HepG2 (cell line): ENCODE data around the gene INKA2. TPM values are rescaled to one million over a fixed set of nuclear protein-coding genes. Genes with fewer than 3 reads are reported as not detected.
A peak's percentile ranks its signal among the peaks of the same experiment; 100 is the strongest.

Experiments used
- ATAC-seq: fragments of 200-7000 bp; cut with Tn5 transposase; 3 replicates; pipeline ENCODE4 v1.9.1; 2020; ENCODE audit warnings: mild to moderate bottlenecking, moderate library complexity
- BruUV-seq: library from RNA; stranded (reverse); fragments of 400-500 nt; replicated peaks from 2 replicates; lab custom pipeline; 2021; lab: Mats Ljungman, UMichigan
- CTCF ChIA-PET: fragments of 300-600 bp; formaldehyde crosslinking; extraction: SDS; loops from one replicate; lab custom pipeline; 2021; ENCODE audit warnings: low total read pairs, inconsistent platforms, low intra/inter-chr PET ratio; lab: Yijun Ruan, JAX
- POLR2A ChIA-PET: fragments of 350-600 bp; sonication (Branson Sonifier 250); formaldehyde crosslinking; loops from one replicate; lab custom pipeline; 2020; ENCODE audit warnings: antibody characterized with exemption, inconsistent platforms; lab: Yijun Ruan, JAX
- DNase-seq: peaks from one replicate; pipeline ENCODE4 v3.0.0-alpha.2; 2015; ENCODE audit warnings: low spot score
- FAIRE-seq: peaks from 3 replicates; lab custom pipeline; 2011; peaks lifted over from hg19 to GRCh38; lab: Jason Lieb, UNC
- H2AFZ ChIP-seq: one replicate; pipeline ENCODE4 v1.6.1; 2011; ENCODE audit warnings: low read length, inconsistent platforms
- H3K27ac ChIP-seq: fragments of 300-600 bp; 3 replicates; pipeline ENCODE4 v1.8.0; 2011; ENCODE audit warnings: mixed run types, mild to moderate bottlenecking, mixed read lengths, low read length, inconsistent platforms; ENCODE audit not compliant: insufficient read depth; ENCODE audit errors: extremely low read length
- H3K27me3 ChIP-seq, 2 experiments: fragments of 200-600 bp in 1 of 2; 2 replicates in 1 of 2; 3 replicates in 1 of 2; pipeline versions ENCODE4 v1.6.0 to v1.8.0; 2011; ENCODE audit warnings: low read length in 2 of 2, mild to moderate bottlenecking in 2 of 2, moderate library complexity in 2 of 2, inconsistent platforms in 1 of 2; ENCODE audit not compliant: insufficient read depth in 2 of 2, control insufficient read depth in 1 of 2
- H3K36me3 ChIP-seq, 2 experiments: fragments of 200-600 bp in 1 of 2; replicated peaks in 1 of 2; 2 replicates in 1 of 2; 3 replicates in 1 of 2; pipeline versions ENCODE4 v1.5.1 to v1.8.0; 2011; ENCODE audit warnings: low read length in 2 of 2, inconsistent platforms in 1 of 2; ENCODE audit not compliant: insufficient read depth in 2 of 2, control insufficient read depth in 1 of 2
- H3K4me1 ChIP-seq: 2 replicates; pipeline ENCODE4 v1.5.1; 2012; ENCODE audit warnings: low read length, inconsistent platforms; ENCODE audit not compliant: insufficient read depth
- H3K4me2 ChIP-seq: 2 replicates; pipeline ENCODE4 v1.6.0; 2011; ENCODE audit warnings: low read depth, low read length, inconsistent platforms
- H3K4me3 ChIP-seq, 3 experiments: fragments of 200-600 bp in 1 of 3; sonication (generic), shearing (Covaris generic) in 1 of 3; replicated peaks in 1 of 3; 2 replicates each; pipeline ENCODE4 v1.5.1; 2011 to 2016; ENCODE audit warnings: low read length in 3 of 3, inconsistent platforms in 2 of 3, low read depth in 2 of 3, mild to moderate bottlenecking in 2 of 3, control low read depth in 1 of 3, mixed read lengths in 1 of 3; ENCODE audit not compliant: insufficient read depth in 1 of 3
- H3K79me2 ChIP-seq: one replicate; pipeline ENCODE4 v1.6.1; 2011; ENCODE audit warnings: low read length, inconsistent platforms; ENCODE audit not compliant: insufficient read depth
- H3K9ac ChIP-seq: 2 replicates; pipeline ENCODE4 v1.6.0; 2011; ENCODE audit warnings: mild to moderate bottlenecking, low read depth, low read length, inconsistent platforms; ENCODE audit not compliant: insufficient read depth
- H3K9me3 ChIP-seq: 2 replicates; pipeline ENCODE4 v1.5.1; 2012; ENCODE audit warnings: mild to moderate bottlenecking, low read length
- H4K20me1 ChIP-seq: 2 replicates; pipeline ENCODE4 v1.6.0; 2011; ENCODE audit warnings: inconsistent platforms, mild to moderate bottlenecking, low read length, moderate library complexity; ENCODE audit not compliant: insufficient read depth
- MYC ChIP-seq: sonication (generic); formaldehyde crosslinking; IDR thresholded peaks from 2 replicates; pipeline ENCODE4 v1.9.0; 2021; ENCODE audit warnings: missing genetic modification reagents, borderline replicate concordance
- PHF5A ChIP-seq: IDR thresholded peaks from one replicate; pipeline ENCODE4 v1.6.1; 2018; ENCODE audit warnings: low read depth, missing genetic modification reagents; ENCODE audit not compliant: unreplicated experiment
- ZNF768 ChIP-seq: sonication (generic); formaldehyde crosslinking; IDR thresholded peaks from 2 replicates; pipeline ENCODE4 v1.4.0; 2020; ENCODE audit warnings: missing genetic modification reagents
- WGBS: methylation state at CpG from one replicate; pipeline ENCODE4 v1.1.6; 2017; ENCODE audit warnings: low lambda C conversion rate; 5-methylcytosine and 5-hydroxymethylcytosine counted together
- in situ Hi-C: cut with HindIII; loops from 2 replicates; pipeline ENCODE4 v1.10.0; 2017; ENCODE audit warnings: low pct_unique_long_range_greater_than_20kb; ENCODE audit not compliant: extremely low pct_ligation_motif_present
- intact Hi-C: fragments of 100-400 bp; cut with micrococcal nuclease; formaldehyde crosslinking; loops from one replicate; pipeline ENCODE4 v1.10.0; 2022; ENCODE audit not compliant: unreplicated experiment
- polyA plus RNA-seq, 8 experiments: library from polyadenylated mRNA; depleted of rRNA in 3 of 8; stranded (reverse) in 7 of 8; unstranded in 1 of 8; fragments of >200 nt; fragmentation: Illumina TruSeq in 4 of 8; extraction: Trizol in 4 of 8; gene quantifications; 2 replicates each; pipeline versions ENCODE4 v1.2.1 to v1.2.3, GENCODE V29; 2011 to 2016; ENCODE audit warnings: low read depth in 4 of 8, missing spikeins in 1 of 8, mixed read lengths in 1 of 8; ENCODE audit not compliant: insufficient read depth in 1 of 8
- total RNA-seq, 5 experiments: library from RNA; depleted of rRNA; stranded (reverse); fragments of >200 nt; fragmentation: Illumina TruSeq; extraction: Trizol; gene quantifications; 2 replicates each; pipeline ENCODE4 v1.2.3, GENCODE V29; 2016; ENCODE audit warnings: low read depth in 1 of 5
- TF ChIP-seq, protein P1 (sequence below): sonication (generic); formaldehyde crosslinking; IDR thresholded peaks from 2 replicates; pipeline ENCODE4 v1.5.1; 2020; ENCODE audit warnings: mild to moderate bottlenecking, missing genetic modification reagents, moderate library complexity
- TF ChIP-seq, protein P2 (sequence below): sonication (generic); formaldehyde crosslinking; IDR thresholded peaks from 2 replicates; pipeline ENCODE4 v1.4.0; 2020; ENCODE audit warnings: missing genetic modification reagents
- TF ChIP-seq, protein P3 (sequence below): sonication (generic); formaldehyde crosslinking; IDR thresholded peaks from 2 replicates; pipeline ENCODE4 v1.8.0; 2022; ENCODE audit warnings: low read depth, missing genetic modification reagents

The INKA2 gene
- total and polyA plus RNA-seq, 2 of the 13 experiments (the other 11 are each of a cell fraction or from before 2014, with no cell fraction given): 2.6 to 4.6 TPM

DNA sequence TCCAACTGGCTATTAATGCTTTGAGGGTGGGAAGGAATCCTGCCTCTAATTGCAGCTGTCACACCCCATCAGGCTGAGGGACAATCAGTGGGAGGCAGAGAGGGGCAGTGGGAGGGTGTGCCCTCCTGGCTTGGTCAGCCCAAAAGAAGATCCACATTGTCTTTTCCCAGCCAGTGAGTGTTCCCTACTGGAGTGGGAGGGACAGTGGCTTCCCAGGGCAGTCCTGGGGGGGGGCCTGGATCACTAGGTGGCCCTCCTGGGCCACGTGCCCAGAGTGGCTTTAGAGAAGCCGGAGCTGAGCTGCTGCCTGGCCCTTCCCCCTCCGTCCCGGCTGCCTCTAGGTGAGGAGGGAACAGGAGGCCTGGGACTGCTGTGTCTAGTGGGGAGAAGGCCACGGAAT is 14.0 kb downstream of the INKA2 start (continued):
- TF ChIP-seq, protein P1, sequence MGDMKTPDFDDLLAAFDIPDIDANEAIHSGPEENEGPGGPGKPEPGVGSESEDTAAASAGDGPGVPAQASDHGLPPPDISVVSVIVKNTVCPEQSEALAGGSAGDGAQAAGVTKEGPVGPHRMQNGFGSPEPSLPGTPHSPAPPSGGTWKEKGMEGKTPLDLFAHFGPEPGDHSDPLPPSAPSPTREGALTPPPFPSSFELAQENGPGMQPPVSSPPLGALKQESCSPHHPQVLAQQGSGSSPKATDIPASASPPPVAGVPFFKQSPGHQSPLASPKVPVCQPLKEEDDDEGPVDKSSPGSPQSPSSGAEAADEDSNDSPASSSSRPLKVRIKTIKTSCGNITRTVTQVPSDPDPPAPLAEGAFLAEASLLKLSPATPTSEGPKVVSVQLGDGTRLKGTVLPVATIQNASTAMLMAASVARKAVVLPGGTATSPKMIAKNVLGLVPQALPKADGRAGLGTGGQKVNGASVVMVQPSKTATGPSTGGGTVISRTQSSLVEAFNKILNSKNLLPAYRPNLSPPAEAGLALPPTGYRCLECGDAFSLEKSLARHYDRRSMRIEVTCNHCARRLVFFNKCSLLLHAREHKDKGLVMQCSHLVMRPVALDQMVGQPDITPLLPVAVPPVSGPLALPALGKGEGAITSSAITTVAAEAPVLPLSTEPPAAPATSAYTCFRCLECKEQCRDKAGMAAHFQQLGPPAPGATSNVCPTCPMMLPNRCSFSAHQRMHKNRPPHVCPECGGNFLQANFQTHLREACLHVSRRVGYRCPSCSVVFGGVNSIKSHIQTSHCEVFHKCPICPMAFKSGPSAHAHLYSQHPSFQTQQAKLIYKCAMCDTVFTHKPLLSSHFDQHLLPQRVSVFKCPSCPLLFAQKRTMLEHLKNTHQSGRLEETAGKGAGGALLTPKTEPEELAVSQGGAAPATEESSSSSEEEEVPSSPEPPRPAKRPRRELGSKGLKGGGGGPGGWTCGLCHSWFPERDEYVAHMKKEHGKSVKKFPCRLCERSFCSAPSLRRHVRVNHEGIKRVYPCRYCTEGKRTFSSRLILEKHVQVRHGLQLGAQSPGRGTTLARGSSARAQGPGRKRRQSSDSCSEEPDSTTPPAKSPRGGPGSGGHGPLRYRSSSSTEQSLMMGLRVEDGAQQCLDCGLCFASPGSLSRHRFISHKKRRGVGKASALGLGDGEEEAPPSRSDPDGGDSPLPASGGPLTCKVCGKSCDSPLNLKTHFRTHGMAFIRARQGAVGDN (CRISPR knock-in tag): peak; percentile 72
- TF ChIP-seq, protein P2, sequence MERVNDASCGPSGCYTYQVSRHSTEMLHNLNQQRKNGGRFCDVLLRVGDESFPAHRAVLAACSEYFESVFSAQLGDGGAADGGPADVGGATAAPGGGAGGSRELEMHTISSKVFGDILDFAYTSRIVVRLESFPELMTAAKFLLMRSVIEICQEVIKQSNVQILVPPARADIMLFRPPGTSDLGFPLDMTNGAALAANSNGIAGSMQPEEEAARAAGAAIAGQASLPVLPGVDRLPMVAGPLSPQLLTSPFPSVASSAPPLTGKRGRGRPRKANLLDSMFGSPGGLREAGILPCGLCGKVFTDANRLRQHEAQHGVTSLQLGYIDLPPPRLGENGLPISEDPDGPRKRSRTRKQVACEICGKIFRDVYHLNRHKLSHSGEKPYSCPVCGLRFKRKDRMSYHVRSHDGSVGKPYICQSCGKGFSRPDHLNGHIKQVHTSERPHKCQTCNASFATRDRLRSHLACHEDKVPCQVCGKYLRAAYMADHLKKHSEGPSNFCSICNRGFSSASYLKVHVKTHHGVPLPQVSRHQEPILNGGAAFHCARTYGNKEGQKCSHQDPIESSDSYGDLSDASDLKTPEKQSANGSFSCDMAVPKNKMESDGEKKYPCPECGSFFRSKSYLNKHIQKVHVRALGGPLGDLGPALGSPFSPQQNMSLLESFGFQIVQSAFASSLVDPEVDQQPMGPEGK (CRISPR knock-in tag): peak; percentile 88
- TF ChIP-seq MYC (CRISPR knock-in tag): peak; percentile 42; the same call in 1 of the 2 replicates
- TF ChIP-seq PHF5A (CRISPR knock-in tag): no peak
- TF ChIP-seq, all 625 proteins: peak for 12

DNA sequence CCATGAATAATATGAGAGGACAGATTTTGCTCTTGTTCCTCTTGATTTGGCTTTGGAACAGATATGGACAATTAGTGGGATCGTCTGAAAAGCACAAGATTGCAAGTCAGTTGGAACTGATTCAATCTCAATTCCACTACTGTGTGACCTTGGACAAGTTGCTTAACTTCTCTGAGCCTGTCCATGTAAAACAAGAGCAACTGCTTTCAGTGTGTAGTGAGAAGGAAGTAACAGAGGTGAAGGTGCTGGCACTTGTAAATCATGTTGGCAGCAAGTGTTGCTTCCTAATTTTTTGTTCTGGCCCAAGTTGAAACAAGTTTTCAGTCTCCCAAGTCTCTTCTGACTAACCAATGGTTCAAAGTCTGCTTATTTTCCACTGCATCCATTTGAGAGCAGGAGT is 15.3 kb downstream of the INKA2 start:
- CTCF ChIA-PET: no interaction called here
- H3K27me3 ChIP-seq: no peaks in the 10 kb centered on the region
- no peak overlapping the region for H2AFZ ChIP-seq
- H3K4me1 ChIP-seq: peaks cover 60% of the 10 kb centered on the region
- H3K79me2 ChIP-seq: no peaks in the 10 kb centered on the region
- no peaks in the 10 kb centered on the region for H4K20me1 ChIP-seq
- DNase-seq: no peak
- TSS peak; percentile 47 for BruUV-seq
- H3K9me3 ChIP-seq: no peaks in the 10 kb centered on the region
- H3K9ac ChIP-seq: no peak overlapping the region
- no peak overlapping the region for H3K27ac ChIP-seq
- no peak for FAIRE-seq
- 29% methylated on average over 1 of the region's 1 CpG for WGBS
- ATAC-seq: no peak
- H3K36me3 ChIP-seq: 0 out of 5 replicates have a peak, but pooled peaks cover 0 to 2% of the 10 kb centered on the region in 2 experiments
- TF ChIP-seq, protein P3, sequence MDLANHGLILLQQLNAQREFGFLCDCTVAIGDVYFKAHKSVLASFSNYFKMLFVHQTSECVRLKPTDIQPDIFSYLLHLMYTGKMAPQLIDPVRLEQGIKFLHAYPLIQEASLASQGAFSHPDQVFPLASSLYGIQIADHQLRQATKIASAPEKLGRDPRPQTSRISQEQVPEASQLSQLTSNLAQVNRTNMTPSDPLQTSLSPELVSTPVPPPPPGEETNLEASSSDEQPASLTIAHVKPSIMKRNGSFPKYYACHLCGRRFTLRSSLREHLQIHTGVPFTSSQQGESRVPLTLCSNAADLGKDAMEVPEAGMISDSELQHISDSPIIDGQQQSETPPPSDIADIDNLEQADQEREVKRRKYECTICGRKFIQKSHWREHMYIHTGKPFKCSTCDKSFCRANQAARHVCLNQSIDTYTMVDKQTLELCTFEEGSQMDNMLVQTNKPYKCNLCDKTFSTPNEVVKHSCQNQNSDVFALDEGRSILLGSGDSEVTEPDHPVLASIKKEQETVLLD (CRISPR knock-in tag): no peak
- TF ChIP-seq ZNF768 (CRISPR knock-in tag): peak; percentile 88; the same call in 1 of the 2 replicates
- H3K4me2 ChIP-seq: no peak overlapping the region
- no peak overlapping the region for H3K4me3 ChIP-seq
- intact Hi-C loops: no loop called here
- POLR2A ChIA-PET: no interaction called here
- in situ Hi-C loops: loop anchor here (5.0 kb wide), 1 partner anchor 33 kb away; the partner anchor contains the start of gene DDX20
